T-helper 1 cell treated with Interleukin-12 subunit alpha and Interleukin-12 subunit beta and Interleukin-4 antibody, amounts not matched to agents 30 μg/mL and 1 μg/mL, for 36 hours (primary cell): ENCODE measurements around the gene RAB22A.

Experiments
- H3K27ac Mint-ChIP-seq: one replicate; pipeline ENCODE4 v1.8.0; 2021; ENCODE audit warnings: mild to moderate bottlenecking, mixed read lengths
- H3K27me3 Mint-ChIP-seq: one replicate; pipeline ENCODE4 v1.8.0; 2021; ENCODE audit warnings: low read depth, mixed read lengths
- H3K36me3 Mint-ChIP-seq: one replicate; pipeline ENCODE4 v1.8.0; 2021; ENCODE audit warnings: low read depth, mixed read lengths
- H3K4me1 Mint-ChIP-seq: one replicate; pipeline ENCODE4 v1.8.0; 2021; ENCODE audit warnings: low read depth, mixed read lengths
- H3K4me3 Mint-ChIP-seq: one replicate; pipeline ENCODE4 v1.8.0; 2021; ENCODE audit warnings: mild to moderate bottlenecking, moderate library complexity, mixed read lengths
- H3K9me3 Mint-ChIP-seq: one replicate; pipeline ENCODE4 v1.8.0; 2021; ENCODE audit warnings: mixed read lengths

Gene RAB22A

GRCh38 chr20:58377017-58377416, 67.5 kb downstream of the RAB22A start:
- Mint-ChIP-seq H3K4me3 (no peak overlapping the region), H3K4me1 (no peaks in the 10 kb centered on the region), H3K27ac (no peak overlapping the region)

DNA sequence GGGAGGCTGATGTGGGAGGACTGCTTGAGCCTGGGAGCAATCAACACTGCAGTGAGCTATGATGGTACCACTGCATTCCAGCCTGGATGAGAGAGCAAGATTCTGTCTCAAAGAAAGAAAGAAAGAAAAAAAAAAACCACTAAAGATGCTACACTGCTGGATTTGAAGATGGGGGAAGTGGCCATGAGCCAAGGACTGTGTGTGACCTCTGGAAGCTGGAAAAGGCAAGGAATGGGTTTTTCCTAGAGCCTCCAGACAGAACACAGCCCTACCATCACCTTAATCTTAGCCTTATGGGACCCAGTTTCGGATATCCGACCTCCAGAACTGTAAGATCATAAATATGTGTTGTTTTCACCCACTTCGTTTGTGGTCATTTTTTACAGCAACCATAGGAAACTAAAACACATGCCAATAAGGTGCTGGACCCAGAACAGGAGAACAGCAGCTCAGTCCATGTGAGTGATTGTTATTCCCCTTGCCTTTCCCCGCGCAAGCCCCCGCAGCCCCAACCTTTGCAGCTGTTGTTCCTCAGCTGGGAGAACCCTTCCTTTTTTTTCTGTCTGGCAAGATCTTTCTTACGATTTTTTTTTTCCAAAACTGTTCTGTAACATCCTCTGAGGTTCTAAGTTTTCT, 68.4 kb downstream of the RAB22A start:
- peaks cover 41% of the 10 kb centered on the region for H3K27me3 Mint-ChIP-seq
- H3K4me3 Mint-ChIP-seq, result no peak overlapping the region
- peaks cover 9% of the 10 kb centered on the region for H3K9me3 Mint-ChIP-seq
- no peaks in the 10 kb centered on the region for H3K36me3 Mint-ChIP-seq
- H3K27ac Mint-ChIP-seq, result no peak overlapping the region
- H3K4me1 Mint-ChIP-seq, result no peaks in the 10 kb centered on the region

More at GRCh38 chr20:58377017-58377416, 67.5 kb downstream of the RAB22A start:
- H3K9me3 Mint-ChIP-seq, result peaks cover 9% of the 10 kb centered on the region
- H3K27me3 Mint-ChIP-seq, result peaks cover 41% of the 10 kb centered on the region
- H3K36me3 Mint-ChIP-seq, result no peaks in the 10 kb centered on the region

GRCh38 chr20:58378704-58379103, 69.2 kb downstream of the RAB22A start:
- no peak overlapping the region for H3K4me3 Mint-ChIP-seq
- H3K9me3 Mint-ChIP-seq, result peaks cover 9% of the 10 kb centered on the region
- peaks cover 41% of the 10 kb centered on the region for H3K27me3 Mint-ChIP-seq
- no peak overlapping the region for H3K27ac Mint-ChIP-seq
- H3K4me1 Mint-ChIP-seq, result no peaks in the 10 kb centered on the region
- H3K36me3 Mint-ChIP-seq, result no peaks in the 10 kb centered on the region

DNA sequence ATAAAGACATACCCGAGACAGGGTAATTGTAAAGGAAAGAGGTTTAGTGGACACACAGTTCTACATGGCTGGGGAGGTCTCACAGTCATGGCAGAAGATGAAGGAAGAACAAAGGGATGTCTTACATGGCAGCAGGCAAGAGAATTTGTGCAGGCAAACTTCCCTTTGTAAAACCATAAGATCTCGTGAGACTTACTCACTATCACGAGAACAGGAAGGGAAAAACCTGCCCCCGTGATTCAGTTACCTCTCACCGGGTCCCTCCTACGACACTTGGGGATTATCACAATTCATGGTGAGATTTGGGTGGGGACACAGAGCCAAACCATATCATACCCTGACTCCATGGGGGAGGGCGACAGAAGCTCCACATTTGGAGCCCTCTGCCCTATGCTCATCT, 72.1 kb downstream of the RAB22A start:
- no peaks in the 10 kb centered on the region for H3K4me1 Mint-ChIP-seq
- H3K27me3 Mint-ChIP-seq, result peaks cover 44% of the 10 kb centered on the region
- no peaks in the 10 kb centered on the region for H3K36me3 Mint-ChIP-seq
- no peak overlapping the region for H3K27ac Mint-ChIP-seq
- no peak overlapping the region for H3K4me3 Mint-ChIP-seq
- H3K9me3 Mint-ChIP-seq, result peaks cover 9% of the 10 kb centered on the region

- Mint-ChIP-seq H3K4me3 (no peak overlapping the region), H3K27me3 (peaks cover 43% of the 10 kb centered on the region), H3K4me1 (no peaks in the 10 kb centered on the region), H3K27ac (no peak overlapping the region), H3K9me3 (peaks cover 9% of the 10 kb centered on the region), H3K36me3 (no peaks in the 10 kb centered on the region)
These were observed 72.6 kb downstream of the RAB22A start for GRCh38 chr20:58382096-58382495.

DNA sequence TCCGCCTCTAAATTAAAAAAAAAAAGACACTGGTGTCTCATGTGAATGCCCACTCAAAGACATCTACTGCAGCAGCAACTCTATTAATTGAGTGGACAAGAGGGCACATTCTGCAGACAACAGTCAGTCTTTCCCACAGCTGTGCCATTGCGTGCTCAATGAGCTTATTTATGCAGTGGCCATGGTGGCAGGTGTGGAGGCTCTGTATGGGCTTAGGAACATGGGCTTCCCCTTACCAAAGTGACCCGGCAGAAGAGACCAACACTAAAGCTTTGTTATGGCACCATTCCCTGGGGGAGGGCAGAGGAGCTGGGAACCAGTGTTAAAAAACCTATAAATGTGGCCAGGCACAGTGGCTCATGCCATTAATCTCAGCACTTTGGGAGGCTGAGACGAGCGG, 75.3 kb downstream of the RAB22A start:
- no peak overlapping the region for H3K4me3 Mint-ChIP-seq
- peaks cover 2% of the 10 kb centered on the region for H3K36me3 Mint-ChIP-seq
- no peak overlapping the region for H3K27ac Mint-ChIP-seq
- peaks cover 20% of the 10 kb centered on the region for H3K27me3 Mint-ChIP-seq
- peaks cover 2% of the 10 kb centered on the region for H3K4me1 Mint-ChIP-seq
- H3K9me3 Mint-ChIP-seq, result peaks cover 9% of the 10 kb centered on the region

DNA sequence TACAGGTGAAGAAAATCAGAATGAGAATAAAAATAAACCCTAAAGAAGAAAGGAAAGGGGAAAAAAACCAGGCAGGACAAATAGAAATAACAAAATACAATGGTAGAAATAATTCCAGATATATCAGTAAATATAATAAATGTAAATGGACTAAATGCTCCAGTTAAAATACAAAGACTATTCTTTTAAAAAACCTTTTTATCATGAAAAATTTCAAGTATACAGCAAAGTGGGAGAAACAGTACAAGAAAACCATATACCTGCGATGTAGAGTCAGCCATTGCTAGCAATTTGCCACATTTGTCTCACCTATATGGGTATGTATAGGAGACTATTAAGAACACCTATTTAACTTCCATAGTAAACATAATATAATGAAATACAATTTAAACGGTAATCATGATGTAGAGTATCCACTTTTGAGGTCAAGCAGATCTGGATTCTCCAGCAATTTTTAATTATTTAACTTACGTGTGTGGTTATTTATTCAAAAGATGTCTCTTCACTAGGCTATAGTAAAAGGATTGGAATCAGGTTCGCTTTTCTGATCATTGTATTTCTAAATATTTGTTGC, 78.6 kb downstream of the RAB22A start:
- Mint-ChIP-seq H3K9me3 (no peaks in the 10 kb centered on the region), H3K36me3 (peaks cover 22% of the 10 kb centered on the region), H3K4me3 (no peak overlapping the region), H3K4me1 (peaks cover 24% of the 10 kb centered on the region), H3K27me3 (peaks cover 8% of the 10 kb centered on the region), H3K27ac (no peak overlapping the region)

- H3K27ac Mint-ChIP-seq, result peak within 1 kb of the TSS; percentile 94
- H3K4me1 Mint-ChIP-seq, result peaks cover 28% of the 10 kb centered on the region
- peaks cover 8% of the 10 kb centered on the region for H3K27me3 Mint-ChIP-seq
- H3K4me3 Mint-ChIP-seq, result peak within 1 kb of the TSS; percentile 94
- H3K9me3 Mint-ChIP-seq, result no peaks in the 10 kb centered on the region
- peaks cover 26% of the 10 kb centered on the region for H3K36me3 Mint-ChIP-seq
These were observed 79.4 kb downstream of the RAB22A start, which contains the start of gene VAPB for GRCh38 chr20:58388882-58389323. TSS of gene VAPB (plus strand) at chr20:58389229. CDS start at chr20:58389460, 231 bp downstream.

GRCh38 chr20:58389324-58389967, 79.9 kb downstream of the RAB22A start:
- H3K27ac Mint-ChIP-seq, result peak overlapping the region; percentile 94
- H3K4me3 Mint-ChIP-seq, result peak overlapping the region; percentile 94
- peaks cover 31% of the 10 kb centered on the region for H3K4me1 Mint-ChIP-seq
- peaks cover 26% of the 10 kb centered on the region for H3K36me3 Mint-ChIP-seq
- no peaks in the 10 kb centered on the region for H3K9me3 Mint-ChIP-seq
- H3K27me3 Mint-ChIP-seq, result peaks cover 8% of the 10 kb centered on the region

- H3K36me3 Mint-ChIP-seq, result peaks cover 26% of the 10 kb centered on the region
- H3K4me3 Mint-ChIP-seq, result peak overlapping the region; percentile 94
- no peaks in the 10 kb centered on the region for H3K9me3 Mint-ChIP-seq
- H3K27me3 Mint-ChIP-seq, result peaks cover 4% of the 10 kb centered on the region
- peaks cover 34% of the 10 kb centered on the region for H3K4me1 Mint-ChIP-seq
- H3K27ac Mint-ChIP-seq, result peak overlapping the region; percentile 94
These were observed 80.6 kb downstream of the RAB22A start for GRCh38 chr20:58389968-58390658.

DNA sequence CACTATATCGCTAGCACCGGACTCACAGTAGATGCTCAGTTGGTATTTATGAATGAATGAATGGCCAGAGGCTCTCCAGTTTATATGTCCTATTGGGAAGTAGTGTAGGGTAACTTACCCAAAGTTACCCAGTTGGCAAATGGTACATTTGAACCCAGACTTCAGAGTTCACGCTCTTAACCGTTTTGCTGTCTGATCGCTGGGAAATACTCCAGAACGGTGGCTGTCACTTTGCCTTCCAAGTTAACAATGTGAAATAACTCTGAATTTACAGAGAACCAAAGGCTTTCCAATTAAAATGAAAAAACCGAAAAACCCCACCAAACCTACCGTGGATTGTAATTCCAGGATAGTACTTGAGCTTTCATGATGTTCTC, 81.1 kb downstream of the RAB22A start:
- peaks cover 4% of the 10 kb centered on the region for H3K27me3 Mint-ChIP-seq
- peak overlapping the region; percentile 94 for H3K27ac Mint-ChIP-seq
- H3K36me3 Mint-ChIP-seq, result peaks cover 26% of the 10 kb centered on the region
- peaks cover 36% of the 10 kb centered on the region for H3K4me1 Mint-ChIP-seq
- H3K4me3 Mint-ChIP-seq, result peak overlapping the region; percentile 94
- H3K9me3 Mint-ChIP-seq, result no peaks in the 10 kb centered on the region

GRCh38 chr20:58392286-58392685, 82.8 kb downstream of the RAB22A start:
- Mint-ChIP-seq H3K36me3 (peaks cover 26% of the 10 kb centered on the region), H3K4me1 (peaks cover 42% of the 10 kb centered on the region), H3K27ac (peak overlapping the region; percentile 16), H3K9me3 (no peaks in the 10 kb centered on the region), H3K4me3 (no peak overlapping the region), H3K27me3 (no peaks in the 10 kb centered on the region)

DNA sequence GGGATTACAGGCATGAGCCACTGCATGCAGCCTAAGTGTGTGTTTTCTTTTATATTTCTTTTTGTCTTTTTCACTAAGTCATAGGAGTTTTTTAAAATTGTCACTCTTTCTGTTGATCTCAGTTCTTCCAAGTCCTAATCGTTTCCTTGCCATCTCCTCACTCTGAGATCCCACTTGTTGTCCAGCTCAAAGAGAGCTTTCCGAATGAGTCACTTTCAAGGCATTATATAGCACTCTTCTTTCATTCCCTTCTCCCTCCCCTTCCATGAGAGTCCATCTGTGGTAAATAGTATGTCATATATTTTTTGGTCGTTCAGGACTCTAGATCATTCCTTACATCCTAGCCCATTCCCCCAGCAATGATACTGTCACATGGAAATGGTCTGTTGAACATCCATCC, 83.8 kb downstream of the RAB22A start:
- peaks cover 30% of the 10 kb centered on the region for H3K36me3 Mint-ChIP-seq
- H3K4me1 Mint-ChIP-seq, result peaks cover 47% of the 10 kb centered on the region
- no peak overlapping the region for H3K27ac Mint-ChIP-seq
- H3K27me3 Mint-ChIP-seq, result no peaks in the 10 kb centered on the region
- H3K9me3 Mint-ChIP-seq, result no peaks in the 10 kb centered on the region
- no peak overlapping the region for H3K4me3 Mint-ChIP-seq

GRCh38 chr20:58394801-58395200, 85.3 kb downstream of the RAB22A start:
- Mint-ChIP-seq H3K27me3 (no peaks in the 10 kb centered on the region), H3K36me3 (peaks cover 33% of the 10 kb centered on the region), H3K4me1 (peaks cover 53% of the 10 kb centered on the region), H3K27ac (no peak overlapping the region), H3K4me3 (no peak overlapping the region), H3K9me3 (no peaks in the 10 kb centered on the region)
